OCI-LY7 (cell line): ENCODE results near the gene ATP8B3. TPM values are rescaled to one million over a fixed set of nuclear protein-coding genes. Genes with fewer than 3 reads are reported as not detected.
"Not testable (repeated sequence)": the region's sequence is repeated elsewhere in the genome, so short reads cannot be mapped to it uniquely, and the experiment has no call there.

Experiments used
- BruUV-seq: library from RNA; stranded (reverse); fragments of 400-500 nt; replicated peaks from 2 replicates; lab custom pipeline; 2021; lab: Mats Ljungman, UMichigan
- CTCF ChIA-PET: fragments of 300-600 bp; sonication (Branson Sonifier 250); formaldehyde crosslinking; loops from one replicate; lab custom pipeline; 2022; ENCODE audit warnings: antibody characterized with exemption; ENCODE audit not compliant: unreplicated experiment; lab: Charles Lee
- POLR2A ChIA-PET: fragments of 300-600 bp; sonication (Branson Sonifier 250); formaldehyde crosslinking; loops from one replicate; lab custom pipeline; 2022; ENCODE audit warnings: antibody characterized with exemption; lab: Charles Lee
- DNase-seq: peaks from one replicate; pipeline ENCODE4 v3.0.0-alpha.2; 2015; ENCODE audit warnings: low spot score
- H2AFZ ChIP-seq: fragments of 200-600 bp; sonication (generic), shearing (Covaris generic); 2 replicates; pipeline ENCODE4 v1.6.1; 2014; ENCODE audit warnings: mild to moderate bottlenecking, antibody characterized with exemption, low read length, moderate library complexity
- H3K27ac ChIP-seq: fragments of 200-600 bp; sonication (generic); 2 replicates; pipeline ENCODE4 v1.5.1; 2014; ENCODE audit warnings: mixed run types, low read depth, mild to moderate bottlenecking, moderate library complexity, low read length, inconsistent platforms; ENCODE audit not compliant: poor library complexity, severe bottlenecking
- H3K36me3 ChIP-seq: fragments of 200-600 bp; sonication (generic); 2 replicates; pipeline ENCODE4 v1.6.1; 2014; ENCODE audit warnings: mild to moderate bottlenecking, antibody characterized with exemption, low read length, moderate library complexity, mixed read lengths; ENCODE audit not compliant: insufficient read depth
- H3K4me1 ChIP-seq: fragments of 200-600 bp; sonication (generic); 2 replicates; pipeline ENCODE4 v1.5.1; 2014; ENCODE audit warnings: mild to moderate bottlenecking, low read length; ENCODE audit not compliant: insufficient read depth, poor library complexity, severe bottlenecking
- H3K4me2 ChIP-seq: fragments of 200-600 bp; sonication (generic); 2 replicates; pipeline ENCODE4 v1.6.1; 2014; ENCODE audit warnings: mild to moderate bottlenecking, low read length
- H3K4me3 ChIP-seq: fragments of 200-600 bp; sonication (generic); 2 replicates; pipeline ENCODE4 v1.5.1; 2014; ENCODE audit warnings: mild to moderate bottlenecking, low read depth, low read length; ENCODE audit not compliant: poor library complexity, severe bottlenecking
- H3K79me2 ChIP-seq: fragments of 200-600 bp; sonication (generic); 2 replicates; pipeline ENCODE4 v1.6.1; 2016; ENCODE audit warnings: low read depth, mild to moderate bottlenecking, low read length, moderate library complexity, mixed read lengths; ENCODE audit not compliant: insufficient read depth
- H3K9me2 ChIP-seq: fragments of 200-600 bp; sonication (generic); 2 replicates; pipeline ENCODE4 v1.6.1; 2016; ENCODE audit warnings: mild to moderate bottlenecking, low read length, mixed read lengths; ENCODE audit not compliant: insufficient read depth
- H3K9me3 ChIP-seq: fragments of 200-600 bp; sonication (generic); 2 replicates; pipeline ENCODE4 v1.6.1; 2014; ENCODE audit warnings: mild to moderate bottlenecking, mixed run types, low read length, mixed read lengths
- H4K20me1 ChIP-seq: fragments of 200-600 bp; sonication (generic); 2 replicates; pipeline ENCODE4 v1.6.1; 2014; ENCODE audit warnings: mild to moderate bottlenecking, antibody characterized with exemption, low read length, moderate library complexity, mixed read lengths; ENCODE audit not compliant: insufficient read depth
- EZH2phosphoT487 ChIP-seq: fragments of 200-600 bp; sonication (generic); IDR thresholded peaks from 2 replicates; pipeline ENCODE4 v1.6.1; 2018; ENCODE audit warnings: low read depth, borderline replicate concordance, mild to moderate bottlenecking, mixed run types, antibody characterized with exemption, low read length, moderate library complexity, mixed read lengths
- intact Hi-C: fragments of 100-400 bp; cut with micrococcal nuclease; formaldehyde crosslinking; loops from one replicate; pipeline ENCODE4 v1.10.0; 2022; ENCODE audit not compliant: unreplicated experiment
- total RNA-seq, 2 experiments: library from RNA; depleted of rRNA in 1 of 2; stranded (reverse); fragments of >200 nt in 1 of 2; shearing (Covaris generic) in 1 of 2; gene quantifications; 2 replicates each; pipeline ENCODE4 v1.2.3, GENCODE V29; 2014 to 2022
- TF ChIP-seq, protein P1 (sequence below): fragments of 200-600 bp; sonication (generic); conservative IDR thresholded peaks from 2 replicates; pipeline ENCODE4 v1.5.1; 2014; ENCODE audit warnings: mild to moderate bottlenecking, antibody characterized with exemption, low read length, moderate library complexity, mixed read lengths

Gene ATP8B3
- total RNA-seq, 2 experiments from 2014 or later: 5.9 to 19.3 TPM

DNA sequence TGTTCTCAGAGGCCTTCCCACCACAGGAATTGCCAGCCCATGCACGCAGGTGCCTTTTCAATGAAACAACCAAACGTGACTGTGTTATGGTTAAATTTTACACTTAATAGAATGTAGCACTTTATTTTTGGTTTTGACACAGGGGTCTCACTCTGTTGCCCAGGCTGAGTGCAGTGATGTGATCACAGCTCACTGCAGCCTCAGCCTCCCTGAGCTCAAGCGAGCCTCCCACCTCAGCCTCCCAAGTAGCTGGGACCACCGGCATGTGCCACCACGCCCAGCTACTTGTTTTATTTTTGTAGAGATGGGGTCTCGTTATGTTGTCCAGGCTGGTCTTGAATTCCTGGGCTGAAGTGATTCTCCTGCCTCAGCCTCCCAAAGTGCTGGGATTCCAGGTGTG is 7.2 kb downstream of the ATP8B3 start:
- Histone ChIP-seq H3K79me2 (no peaks in the 10 kb centered on the region), H3K4me3 (no peak overlapping the region), H3K9me2 (no peaks in the 10 kb centered on the region), H3K36me3 (no peaks in the 10 kb centered on the region), H3K27ac (no peak overlapping the region), H2AFZ (no peak overlapping the region), H3K4me2 (no peak overlapping the region), H3K4me1 (no peaks in the 10 kb centered on the region), H3K9me3 (no peaks in the 10 kb centered on the region), H4K20me1 (no peaks in the 10 kb centered on the region)
- BruUV-seq: no TSS peak
- CTCF ChIA-PET: no interaction called here
- no peak for DNase-seq
- TF ChIP-seq, protein P1, sequence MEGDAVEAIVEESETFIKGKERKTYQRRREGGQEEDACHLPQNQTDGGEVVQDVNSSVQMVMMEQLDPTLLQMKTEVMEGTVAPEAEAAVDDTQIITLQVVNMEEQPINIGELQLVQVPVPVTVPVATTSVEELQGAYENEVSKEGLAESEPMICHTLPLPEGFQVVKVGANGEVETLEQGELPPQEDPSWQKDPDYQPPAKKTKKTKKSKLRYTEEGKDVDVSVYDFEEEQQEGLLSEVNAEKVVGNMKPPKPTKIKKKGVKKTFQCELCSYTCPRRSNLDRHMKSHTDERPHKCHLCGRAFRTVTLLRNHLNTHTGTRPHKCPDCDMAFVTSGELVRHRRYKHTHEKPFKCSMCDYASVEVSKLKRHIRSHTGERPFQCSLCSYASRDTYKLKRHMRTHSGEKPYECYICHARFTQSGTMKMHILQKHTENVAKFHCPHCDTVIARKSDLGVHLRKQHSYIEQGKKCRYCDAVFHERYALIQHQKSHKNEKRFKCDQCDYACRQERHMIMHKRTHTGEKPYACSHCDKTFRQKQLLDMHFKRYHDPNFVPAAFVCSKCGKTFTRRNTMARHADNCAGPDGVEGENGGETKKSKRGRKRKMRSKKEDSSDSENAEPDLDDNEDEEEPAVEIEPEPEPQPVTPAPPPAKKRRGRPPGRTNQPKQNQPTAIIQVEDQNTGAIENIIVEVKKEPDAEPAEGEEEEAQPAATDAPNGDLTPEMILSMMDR: no peak
- TF ChIP-seq EZH2phosphoT487: no peak
- POLR2A ChIA-PET: no interaction called here
- intact Hi-C loops: no loop called here

DNA sequence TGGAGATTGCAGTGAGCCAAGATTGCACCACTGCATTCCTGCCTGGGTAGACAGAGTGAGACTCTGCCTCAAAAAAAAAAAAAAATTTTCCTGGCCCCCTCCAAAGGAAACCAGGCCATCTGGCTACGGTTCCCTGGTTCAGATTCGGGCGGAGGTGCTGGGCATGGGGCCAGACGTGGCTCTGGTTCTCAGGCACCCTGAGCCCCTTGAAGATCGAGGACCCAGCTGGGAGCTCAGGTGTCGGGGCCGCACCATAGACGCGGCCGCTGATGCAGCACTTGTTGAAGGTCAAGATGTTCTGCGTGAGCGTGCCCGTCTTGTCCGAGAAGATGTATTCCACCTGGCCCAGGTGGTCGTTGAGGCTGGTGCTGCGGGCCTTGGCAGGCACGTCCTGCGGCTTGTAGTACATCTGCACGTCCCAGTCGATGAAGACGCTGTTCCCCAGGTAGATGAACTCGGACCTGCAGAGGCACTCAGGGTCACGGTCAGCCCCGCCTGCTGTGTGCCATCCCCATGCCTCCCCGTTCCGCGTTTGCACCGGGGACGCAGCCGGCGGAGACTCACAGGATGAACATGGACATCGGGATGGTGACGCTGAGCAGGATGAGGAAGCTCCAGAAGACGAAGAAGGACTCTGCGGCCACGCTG is 12.3 kb downstream of the ATP8B3 start:
- Histone ChIP-seq H3K4me1 (no peaks in the 10 kb centered on the region), H3K36me3 (no peaks in the 10 kb centered on the region), H3K4me3 (no peak overlapping the region), H3K27ac (no peak overlapping the region), H3K4me2 (no peak overlapping the region), H3K79me2 (no peaks in the 10 kb centered on the region), H3K9me2 (no peaks in the 10 kb centered on the region), H2AFZ (no peak overlapping the region), H4K20me1 (no peaks in the 10 kb centered on the region), H3K9me3 (no peaks in the 10 kb centered on the region)
- DNase-seq: no peak
- intact Hi-C loops: no loop called here
- CTCF ChIA-PET: no interaction called here
- POLR2A ChIA-PET: no interaction called here
- BruUV-seq: no TSS peak
- TF ChIP-seq, protein P1: no peak
- TF ChIP-seq EZH2phosphoT487: no peak

DNA sequence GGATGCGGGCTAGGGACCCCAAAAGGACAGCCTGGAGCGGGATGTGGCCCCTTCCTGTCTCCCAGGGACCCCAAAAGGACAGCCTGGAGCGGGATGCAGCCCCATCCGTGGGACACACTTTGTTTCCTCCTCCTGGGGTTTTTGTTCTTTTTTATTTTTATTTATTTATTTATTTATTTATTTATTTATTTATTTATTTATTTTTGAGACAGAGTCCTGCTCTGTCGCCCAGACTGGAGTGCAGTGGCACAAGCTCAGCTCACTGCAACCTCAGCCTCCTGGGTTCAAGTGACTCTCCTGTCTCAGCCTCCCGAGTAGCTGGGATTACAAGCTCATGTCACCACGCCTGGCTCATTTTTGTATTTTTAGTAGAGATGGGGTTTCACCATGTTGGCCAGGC is 14.8 kb downstream of the ATP8B3 start:
- H3K9me2 ChIP-seq, BruUV-seq, POLR2A ChIA-PET, H4K20me1 ChIP-seq, CTCF ChIA-PET, H3K27ac ChIP-seq, H3K4me1 ChIP-seq, intact Hi-C loops, DNase-seq, H3K36me3 ChIP-seq, H2AFZ ChIP-seq, H3K4me2 ChIP-seq, H3K9me3 ChIP-seq, H3K4me3 ChIP-seq, H3K79me2 ChIP-seq: not testable (repeated sequence)
